ENCODE results near the gene MACROD2. TPM values are rescaled to one million over a fixed set of nuclear protein-coding genes. Genes with fewer than 3 reads are reported as not detected.

The MACROD2 gene
- total and polyA plus RNA-seq, 4 donors = 0.66 to 10.5 (median 3.3) TPM

DNA sequence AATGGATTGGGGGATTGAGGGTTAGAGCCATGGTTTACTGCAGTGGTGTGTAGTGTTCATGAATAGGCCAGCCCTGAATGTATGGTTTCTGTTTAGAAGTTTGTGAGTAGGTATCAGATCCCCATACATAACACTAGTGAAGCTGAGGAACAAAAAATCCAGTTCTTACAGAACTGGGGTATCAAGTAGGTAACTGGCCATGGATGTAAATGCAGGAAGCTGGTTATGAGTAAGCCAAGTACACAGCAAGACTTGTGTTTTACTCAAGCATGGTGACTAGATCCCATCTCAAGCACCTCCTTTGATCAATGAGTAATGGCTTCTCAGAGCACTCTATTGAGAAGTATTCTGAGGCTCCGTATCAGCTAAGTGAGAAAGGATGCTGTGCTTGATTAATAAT is 955.8 kb downstream of the MACROD2 start:
- 82% methylated on average over 1 of the region's 1 CpG for WGBS
- H3K4me1 ChIP-seq (ENCODE audit: control insufficient read depth in 4 of 4, insufficient read depth in 4 of 4, low read length in 3 of 4) = peaks cover 0 to 2% (median 0%) of the 10 kb centered on the region in 4 donors
- H3K27ac ChIP-seq (ENCODE audit: low read depth in 1 of 2, low read length in 2 of 2) = no peak overlapping the region

More for the DNA sequence above, 955.8 kb downstream of the MACROD2 start:
- no peaks in the 10 kb centered on the region for H3K27me3 ChIP-seq (ENCODE audit: control insufficient read depth in 4 of 4, insufficient read depth in 4 of 4, low read length in 3 of 4)
- no peaks in the 10 kb centered on the region for H3K9me3 ChIP-seq (ENCODE audit: control insufficient read depth in 4 of 4, low read length in 3 of 4)
- H3K9ac ChIP-seq (ENCODE audit: low read depth in 1 of 2, low read length in 2 of 2) = no peak overlapping the region
- H3K36me3 ChIP-seq (ENCODE audit: control insufficient read depth in 4 of 4, insufficient read depth in 3 of 4, low read depth in 1 of 4, low read length in 3 of 4) = no peaks in the 10 kb centered on the region
- no peak overlapping the region for H3K4me3 ChIP-seq (ENCODE audit: low read depth in 1 of 3, low read length in 3 of 3)
- DNase-seq (ENCODE audit: low spot score) = no peak
- TF ChIP-seq ZBTB33 (IDR thresholded peaks at IDR 0.05) (no peak), HNF4A (conservative IDR thresholded peaks at IDR 0.05) (no peak), TAF1 (conservative IDR thresholded peaks at IDR 0.05) (no peak), SP1 (IDR thresholded peaks at IDR 0.05) (no peak), NR2F2 (IDR thresholded peaks at IDR 0.05) (no peak), RXRA (IDR thresholded peaks at IDR 0.05) (no peak), GABPA (IDR thresholded peaks at IDR 0.05 in 1 of 2, conservative IDR thresholded peaks at IDR 0.05 in 1 of 2) (no peak), RAD21 (IDR thresholded peaks at IDR 0.05) (no peak), HNF4G (IDR thresholded peaks at IDR 0.05) (no peak), FOXA2 (IDR thresholded peaks at IDR 0.05) (no peak), JUND (IDR thresholded peaks at IDR 0.05) (no peak), FOXA1 (IDR thresholded peaks at IDR 0.05) (no peak), YY1 (IDR thresholded peaks at IDR 0.05) (no peak), EGR1 (IDR thresholded peaks at IDR 0.05; ENCODE audit: low read depth in 2 of 2) (no peak)
- TF ChIP-seq, protein P1, sequence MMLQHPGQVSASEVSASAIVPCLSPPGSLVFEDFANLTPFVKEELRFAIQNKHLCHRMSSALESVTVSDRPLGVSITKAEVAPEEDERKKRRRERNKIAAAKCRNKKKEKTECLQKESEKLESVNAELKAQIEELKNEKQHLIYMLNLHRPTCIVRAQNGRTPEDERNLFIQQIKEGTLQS (IDR thresholded peaks at IDR 0.05) = no peak
- TF ChIP-seq, protein P2, sequence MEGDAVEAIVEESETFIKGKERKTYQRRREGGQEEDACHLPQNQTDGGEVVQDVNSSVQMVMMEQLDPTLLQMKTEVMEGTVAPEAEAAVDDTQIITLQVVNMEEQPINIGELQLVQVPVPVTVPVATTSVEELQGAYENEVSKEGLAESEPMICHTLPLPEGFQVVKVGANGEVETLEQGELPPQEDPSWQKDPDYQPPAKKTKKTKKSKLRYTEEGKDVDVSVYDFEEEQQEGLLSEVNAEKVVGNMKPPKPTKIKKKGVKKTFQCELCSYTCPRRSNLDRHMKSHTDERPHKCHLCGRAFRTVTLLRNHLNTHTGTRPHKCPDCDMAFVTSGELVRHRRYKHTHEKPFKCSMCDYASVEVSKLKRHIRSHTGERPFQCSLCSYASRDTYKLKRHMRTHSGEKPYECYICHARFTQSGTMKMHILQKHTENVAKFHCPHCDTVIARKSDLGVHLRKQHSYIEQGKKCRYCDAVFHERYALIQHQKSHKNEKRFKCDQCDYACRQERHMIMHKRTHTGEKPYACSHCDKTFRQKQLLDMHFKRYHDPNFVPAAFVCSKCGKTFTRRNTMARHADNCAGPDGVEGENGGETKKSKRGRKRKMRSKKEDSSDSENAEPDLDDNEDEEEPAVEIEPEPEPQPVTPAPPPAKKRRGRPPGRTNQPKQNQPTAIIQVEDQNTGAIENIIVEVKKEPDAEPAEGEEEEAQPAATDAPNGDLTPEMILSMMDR (IDR thresholded peaks at IDR 0.05; ENCODE audit: low read depth, low read length, missing input control) = no peak
- TF ChIP-seq, protein P3, sequence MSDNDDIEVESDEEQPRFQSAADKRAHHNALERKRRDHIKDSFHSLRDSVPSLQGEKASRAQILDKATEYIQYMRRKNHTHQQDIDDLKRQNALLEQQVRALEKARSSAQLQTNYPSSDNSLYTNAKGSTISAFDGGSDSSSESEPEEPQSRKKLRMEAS (IDR thresholded peaks at IDR 0.05) = no peak
- TF ChIP-seq, protein P4, sequence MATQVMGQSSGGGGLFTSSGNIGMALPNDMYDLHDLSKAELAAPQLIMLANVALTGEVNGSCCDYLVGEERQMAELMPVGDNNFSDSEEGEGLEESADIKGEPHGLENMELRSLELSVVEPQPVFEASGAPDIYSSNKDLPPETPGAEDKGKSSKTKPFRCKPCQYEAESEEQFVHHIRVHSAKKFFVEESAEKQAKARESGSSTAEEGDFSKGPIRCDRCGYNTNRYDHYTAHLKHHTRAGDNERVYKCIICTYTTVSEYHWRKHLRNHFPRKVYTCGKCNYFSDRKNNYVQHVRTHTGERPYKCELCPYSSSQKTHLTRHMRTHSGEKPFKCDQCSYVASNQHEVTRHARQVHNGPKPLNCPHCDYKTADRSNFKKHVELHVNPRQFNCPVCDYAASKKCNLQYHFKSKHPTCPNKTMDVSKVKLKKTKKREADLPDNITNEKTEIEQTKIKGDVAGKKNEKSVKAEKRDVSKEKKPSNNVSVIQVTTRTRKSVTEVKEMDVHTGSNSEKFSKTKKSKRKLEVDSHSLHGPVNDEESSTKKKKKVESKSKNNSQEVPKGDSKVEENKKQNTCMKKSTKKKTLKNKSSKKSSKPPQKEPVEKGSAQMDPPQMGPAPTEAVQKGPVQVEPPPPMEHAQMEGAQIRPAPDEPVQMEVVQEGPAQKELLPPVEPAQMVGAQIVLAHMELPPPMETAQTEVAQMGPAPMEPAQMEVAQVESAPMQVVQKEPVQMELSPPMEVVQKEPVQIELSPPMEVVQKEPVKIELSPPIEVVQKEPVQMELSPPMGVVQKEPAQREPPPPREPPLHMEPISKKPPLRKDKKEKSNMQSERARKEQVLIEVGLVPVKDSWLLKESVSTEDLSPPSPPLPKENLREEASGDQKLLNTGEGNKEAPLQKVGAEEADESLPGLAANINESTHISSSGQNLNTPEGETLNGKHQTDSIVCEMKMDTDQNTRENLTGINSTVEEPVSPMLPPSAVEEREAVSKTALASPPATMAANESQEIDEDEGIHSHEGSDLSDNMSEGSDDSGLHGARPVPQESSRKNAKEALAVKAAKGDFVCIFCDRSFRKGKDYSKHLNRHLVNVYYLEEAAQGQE (IDR thresholded peaks at IDR 0.05) = no peak

Measured in liver (tissue), 9 donors.